HG03064 (cell line): ENCODE measurements around the gene FBRSL1.
A peak's percentile ranks its signal among the peaks of the same experiment; 100 is the strongest.
"Not testable (repeated sequence)": the region's sequence is repeated elsewhere in the genome, so short reads cannot be mapped to it uniquely, and the experiment has no call there.

Experiments used
- ATAC-seq: cut with Tn5 transposase; IDR thresholded peaks from one replicate; pipeline ENCODE4 v1.9.1; 2021; ENCODE audit warnings: low read depth; ENCODE audit not compliant: unreplicated experiment

FBRSL1 gene

DNA sequence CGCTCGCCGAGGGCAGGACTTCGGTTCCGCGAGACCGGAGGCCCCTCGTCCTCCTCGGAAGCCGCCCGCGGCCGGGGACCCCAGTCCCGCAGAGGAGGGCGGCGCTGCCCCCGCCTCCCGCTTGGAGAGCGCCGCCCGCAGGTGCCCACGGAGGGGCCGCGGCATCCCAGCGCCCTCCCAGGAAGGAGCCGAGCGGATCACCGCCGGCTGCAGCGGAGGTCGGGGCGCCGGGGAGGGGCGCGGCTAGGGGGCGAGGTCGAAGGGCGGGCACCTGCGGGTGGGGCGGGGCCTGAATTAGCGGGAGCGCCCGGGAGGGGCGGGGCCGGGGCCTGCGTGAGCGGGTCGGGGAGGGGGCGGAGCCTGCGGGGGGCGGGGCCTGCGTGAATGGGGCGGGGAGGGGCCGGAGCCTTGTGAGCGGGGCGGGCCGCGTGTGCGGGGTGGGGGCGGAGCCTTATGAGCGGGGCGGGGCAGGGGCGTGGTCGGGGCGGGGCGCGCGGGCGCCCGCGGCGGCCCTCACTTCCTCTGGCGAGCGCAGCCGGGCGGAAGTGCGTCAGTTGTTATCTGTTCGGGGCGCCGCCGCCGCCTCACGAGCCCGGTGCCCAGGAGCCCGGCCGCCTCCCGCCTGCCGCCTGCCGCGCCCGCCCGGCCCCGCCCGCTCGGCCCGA is at the start of gene FBRSL1:
Gene FBRSL1, plus strand, starts transcription at position 550 of the 665 bp plus-strand sequence.
- ATAC-seq, result peak; percentile 52

DNA sequence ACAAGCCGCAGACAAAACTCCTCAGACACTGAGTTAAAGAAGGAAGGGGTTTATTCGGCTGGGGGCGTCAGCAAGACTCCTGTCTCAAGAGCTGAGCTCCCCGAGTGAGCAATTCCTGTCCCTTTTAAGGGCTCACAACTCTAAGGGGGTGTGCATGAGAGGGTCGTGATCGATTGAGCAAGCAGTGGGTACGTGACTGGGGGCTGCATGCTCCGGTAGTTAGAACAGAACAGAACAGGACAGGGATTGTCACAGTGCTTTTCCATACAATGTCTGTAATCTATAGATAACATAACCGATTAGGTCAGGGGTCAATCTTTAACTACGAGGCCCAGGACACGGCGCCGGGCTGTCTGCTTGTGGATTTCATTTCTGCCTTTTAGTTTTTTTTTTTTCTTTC is 49.5 kb upstream of the FBRSL1 start:
- not testable (repeated sequence) for ATAC-seq

DNA sequence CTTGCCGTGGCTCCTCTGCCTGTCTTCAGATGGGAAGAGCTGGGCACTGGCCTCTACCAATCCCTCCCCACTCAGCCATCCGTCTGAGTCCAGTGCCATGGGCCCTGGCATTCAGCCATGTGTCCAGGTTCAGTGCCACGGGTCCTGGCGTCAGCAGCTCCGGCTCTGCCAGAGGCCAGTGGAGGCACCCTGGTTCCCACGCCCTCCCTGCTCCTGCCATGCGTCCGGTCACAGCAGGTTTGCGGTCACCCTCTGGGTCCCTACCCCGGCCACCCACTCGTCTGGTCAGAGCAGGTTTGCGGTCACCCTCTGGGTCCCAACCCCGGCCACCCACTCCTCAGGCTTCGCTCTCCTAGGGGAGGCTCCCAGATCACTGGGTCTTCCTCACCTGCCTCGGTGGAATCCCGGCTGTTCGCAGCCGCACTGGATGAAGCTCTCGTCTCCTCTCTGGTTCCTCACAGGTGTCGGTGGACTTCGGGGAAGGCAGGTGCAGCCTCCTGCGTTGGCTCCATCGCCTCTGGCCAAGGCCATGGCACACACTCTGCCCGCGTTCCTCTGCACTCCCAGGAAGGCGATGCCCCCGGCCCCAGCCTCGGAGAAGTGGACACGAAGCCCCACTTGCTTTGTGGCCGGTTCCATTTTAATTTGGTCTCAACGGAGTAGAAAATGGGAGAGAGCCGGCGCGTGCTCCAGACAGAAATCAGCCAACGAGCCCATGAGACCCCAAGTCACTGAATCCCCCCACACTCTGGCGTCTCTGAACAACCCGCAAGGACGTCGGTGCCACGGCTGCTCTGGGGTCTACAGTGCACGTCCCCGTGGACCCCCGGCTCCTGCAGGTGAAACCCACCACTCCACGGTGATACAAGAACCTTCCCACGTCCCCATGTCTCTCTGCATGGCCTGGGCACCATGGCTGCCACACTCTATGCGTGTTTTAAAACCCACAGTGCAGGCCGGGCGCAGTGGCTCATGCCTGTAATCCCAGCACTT is 47.8 kb upstream of the FBRSL1 start:
- no peak for ATAC-seq

DNA sequence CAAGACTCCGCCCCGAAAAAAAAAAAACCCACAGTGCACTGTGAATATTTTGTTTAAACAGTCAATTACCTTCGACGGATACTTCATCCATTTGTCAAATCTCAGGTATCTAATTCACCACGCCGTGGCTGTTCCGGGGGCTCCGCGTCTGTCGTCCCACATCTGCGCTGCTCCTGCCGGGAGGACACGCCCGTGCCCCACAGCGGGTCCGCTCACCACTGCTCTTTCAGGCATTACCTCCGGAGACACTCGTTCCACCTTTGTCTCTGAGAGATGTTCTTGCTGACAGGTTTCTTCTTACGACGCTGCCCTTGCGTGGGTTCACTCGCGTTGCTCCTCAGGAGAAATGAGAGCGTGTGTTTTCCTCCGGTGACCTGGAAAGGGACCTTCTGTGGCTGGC is 46.9 kb upstream of the FBRSL1 start:
- no peak for ATAC-seq

DNA sequence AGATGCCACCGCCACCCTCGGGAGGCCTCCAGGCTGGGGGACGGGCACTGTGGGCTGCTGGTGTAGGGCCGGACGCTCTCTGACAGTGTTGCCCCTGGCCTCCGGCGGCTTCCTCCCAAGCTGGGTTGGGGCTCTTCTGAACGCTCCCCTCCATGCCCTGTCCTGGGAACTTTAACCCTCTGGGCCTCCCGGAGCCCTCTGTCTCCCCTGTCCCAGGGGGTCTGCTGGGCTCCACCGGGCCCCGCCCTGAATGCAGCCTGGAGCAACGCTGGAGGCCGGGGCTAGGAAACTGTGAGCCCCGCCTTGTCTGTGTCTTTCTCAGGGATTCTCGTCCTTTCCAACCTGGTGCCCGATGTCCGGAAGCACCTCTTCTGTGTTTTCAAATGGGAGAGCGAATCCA is 45.7 kb upstream of the FBRSL1 start:
- ATAC-seq, result no peak

DNA sequence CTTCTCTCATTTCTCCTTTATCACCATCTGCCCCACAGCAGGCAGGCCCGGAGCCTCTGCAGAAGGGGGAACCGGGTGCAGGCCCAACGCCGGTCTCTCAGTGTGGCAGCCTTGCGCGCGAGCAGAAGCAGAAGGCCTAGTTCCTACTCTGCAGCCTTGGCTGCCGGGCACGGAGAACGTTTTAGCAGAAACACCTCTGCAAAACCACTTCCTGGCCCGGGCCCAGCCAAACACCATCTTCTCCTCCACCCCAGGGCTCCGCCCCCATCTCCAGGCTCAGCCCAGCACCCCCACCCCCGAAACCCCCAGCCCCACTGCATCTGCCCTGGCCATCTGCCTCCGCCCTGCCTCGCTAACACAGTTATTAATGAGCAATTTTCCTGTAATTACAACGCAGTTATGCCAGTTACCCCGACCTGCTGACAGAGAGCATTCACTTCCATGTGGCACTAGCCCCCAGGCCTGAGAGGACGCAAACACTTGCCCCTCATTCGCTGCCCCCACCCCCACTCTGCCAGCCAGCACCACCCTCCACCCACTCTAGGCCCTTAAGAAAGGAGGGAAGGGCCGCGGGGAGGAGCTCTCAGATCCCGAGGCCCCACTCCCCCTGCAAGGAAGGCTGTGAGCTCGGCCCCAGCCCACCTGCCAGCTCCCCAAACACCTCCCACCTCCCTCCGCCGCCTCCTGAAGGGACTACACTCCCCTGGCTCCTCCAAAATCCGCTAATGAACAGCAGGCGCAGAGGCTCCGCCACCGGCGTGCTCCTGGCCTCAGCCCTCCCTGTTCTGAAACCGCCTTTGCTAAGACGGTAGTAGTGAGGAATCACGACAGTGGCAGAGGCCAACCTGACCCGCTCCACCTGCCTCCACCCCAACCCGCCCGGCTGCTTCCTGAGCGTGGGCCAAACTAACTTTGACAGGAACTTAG is 44.7 kb upstream of the FBRSL1 start:
- no peak for ATAC-seq

DNA sequence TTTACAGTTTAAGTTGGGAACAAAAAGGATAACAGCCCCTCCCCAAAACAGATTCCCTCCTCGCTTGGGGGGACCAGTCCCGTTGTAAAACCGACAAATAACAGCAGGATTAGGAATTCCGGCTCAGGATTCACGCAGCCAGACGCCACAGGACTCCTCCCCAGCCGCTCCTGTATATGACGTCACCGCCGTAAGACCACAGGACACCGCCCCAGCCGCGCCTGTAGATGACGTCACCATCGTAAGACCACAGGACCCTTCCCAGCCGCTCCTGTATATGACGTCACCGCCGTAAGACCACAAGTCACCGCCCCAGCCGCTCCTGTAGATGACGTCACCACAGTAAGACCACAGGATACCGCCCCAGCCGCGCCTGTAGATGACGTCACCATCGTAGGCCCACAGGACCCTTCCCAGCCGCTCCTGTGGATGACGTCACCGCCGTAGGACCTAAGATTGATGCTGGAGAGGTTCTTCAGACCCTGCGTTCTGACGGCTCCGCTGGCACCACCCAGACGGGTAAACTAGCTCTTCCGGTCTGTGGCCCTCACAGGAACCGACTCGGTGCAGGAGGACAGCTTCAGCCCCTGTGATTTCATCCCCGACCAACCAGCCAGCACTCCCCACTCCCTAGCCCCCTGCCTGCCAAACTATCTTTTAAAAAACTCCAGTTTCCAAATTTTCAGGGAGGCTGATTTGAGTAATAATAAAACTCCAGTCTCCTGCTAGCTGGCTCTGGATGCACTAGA is 43.9 kb upstream of the FBRSL1 start:
- no peak for ATAC-seq

DNA sequence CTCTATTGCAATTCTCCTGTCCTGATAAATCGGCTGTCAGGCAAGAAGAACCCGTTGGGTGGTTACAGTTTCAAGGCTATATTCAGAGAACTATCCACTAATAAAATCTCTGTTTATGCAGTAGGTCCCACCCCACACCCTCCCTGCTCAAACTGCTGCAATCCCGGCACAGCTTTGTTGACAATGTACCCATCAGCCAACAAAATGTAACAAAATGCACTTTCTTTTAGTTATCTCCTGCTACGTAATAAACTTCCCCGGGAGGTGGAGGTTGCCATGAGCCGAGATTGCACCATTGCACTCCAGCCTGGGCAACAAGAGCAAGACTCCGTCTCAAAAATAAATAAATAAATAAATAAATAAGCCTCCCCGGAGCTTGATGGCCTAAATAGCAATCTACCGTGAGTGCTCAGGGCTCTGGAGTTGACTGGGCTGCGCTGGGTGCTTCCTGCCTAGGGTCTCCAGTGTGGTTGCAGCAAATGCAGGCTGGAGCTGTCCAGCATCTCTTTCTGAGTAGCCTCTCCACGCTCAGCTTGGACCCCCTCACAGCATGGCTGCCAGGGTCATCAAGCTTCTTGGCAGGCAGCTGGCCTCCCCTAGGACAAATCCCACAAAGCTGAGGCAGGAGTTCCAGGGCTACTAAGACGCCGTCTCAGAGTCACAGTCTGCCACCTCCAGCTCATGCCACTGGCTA is 43.2 kb upstream of the FBRSL1 start:
- ATAC-seq, result no peak

DNA sequence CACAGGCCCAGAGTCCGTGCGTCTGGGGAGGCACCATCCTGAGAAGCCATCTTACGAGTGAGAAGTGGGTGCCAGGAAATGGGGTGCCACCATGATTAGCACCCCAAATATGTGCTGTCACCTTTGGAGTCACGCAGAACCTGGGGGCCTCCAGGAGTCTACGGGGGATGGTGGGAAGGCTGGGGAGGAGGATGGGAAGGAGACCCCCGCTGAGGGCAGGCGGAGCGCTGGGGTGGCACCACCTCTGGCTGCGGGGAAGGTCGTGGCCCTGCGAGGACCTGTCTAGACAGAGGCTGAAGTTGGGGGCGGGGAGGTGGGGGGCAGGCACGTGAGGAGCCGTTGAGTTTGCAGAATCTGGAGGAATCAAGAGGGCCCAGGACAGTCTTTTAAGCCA is 42.6 kb upstream of the FBRSL1 start:
- no peak for ATAC-seq

DNA sequence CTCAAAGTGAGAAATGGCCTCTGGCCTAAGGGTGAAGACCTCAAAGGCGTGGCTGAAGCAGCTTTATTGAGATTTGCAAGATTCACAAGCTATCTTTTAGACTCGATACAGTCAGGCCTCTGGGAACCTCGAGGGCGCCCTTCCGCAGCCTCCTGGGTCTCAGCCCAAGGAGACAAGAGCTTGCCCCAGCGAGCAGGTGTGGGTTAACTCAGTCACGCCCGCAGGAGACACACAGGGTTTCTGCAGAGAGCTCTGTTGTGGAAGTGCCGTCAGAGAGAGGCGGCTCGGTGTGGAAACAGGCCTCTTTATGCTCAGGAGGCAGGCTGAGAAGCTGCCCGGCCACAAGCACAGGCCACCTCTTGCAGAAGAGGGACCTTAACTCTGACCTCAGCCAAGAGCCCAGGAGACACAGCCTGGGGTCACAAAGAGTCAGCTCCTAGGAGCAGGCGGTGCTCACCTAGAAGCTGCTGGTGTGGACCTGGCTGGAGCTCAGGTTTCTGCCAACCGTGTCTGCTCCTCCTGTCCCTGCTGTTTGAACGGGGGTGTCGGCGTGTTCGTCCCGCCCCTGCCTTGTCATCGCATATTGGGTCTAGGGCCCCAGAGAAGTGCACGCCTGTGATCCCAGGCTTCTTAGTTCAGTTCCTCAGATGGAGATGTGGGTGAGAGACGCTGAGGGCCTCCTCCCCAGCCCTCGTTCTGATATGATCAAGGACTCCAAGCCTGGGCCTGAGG is 42.1 kb upstream of the FBRSL1 start:
- ATAC-seq, result no peak

DNA sequence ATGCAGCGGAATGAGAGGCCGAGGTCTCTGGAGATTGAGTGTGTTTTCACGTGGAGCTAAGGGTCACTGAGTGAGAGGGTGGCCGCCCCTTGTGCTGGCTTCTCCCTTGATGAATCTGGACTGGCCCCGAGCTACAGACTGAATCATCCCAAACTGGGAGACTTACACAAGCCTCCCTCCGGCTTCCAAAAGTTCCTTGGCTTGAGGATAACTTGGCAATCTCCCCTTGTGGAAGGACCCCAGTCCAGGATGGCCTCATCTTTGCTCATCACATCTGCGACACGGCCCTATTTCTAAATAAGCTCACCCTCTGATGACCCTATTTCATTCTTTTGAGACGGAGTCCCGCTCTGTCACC is 41.5 kb upstream of the FBRSL1 start:
- ATAC-seq, result no peak

DNA sequence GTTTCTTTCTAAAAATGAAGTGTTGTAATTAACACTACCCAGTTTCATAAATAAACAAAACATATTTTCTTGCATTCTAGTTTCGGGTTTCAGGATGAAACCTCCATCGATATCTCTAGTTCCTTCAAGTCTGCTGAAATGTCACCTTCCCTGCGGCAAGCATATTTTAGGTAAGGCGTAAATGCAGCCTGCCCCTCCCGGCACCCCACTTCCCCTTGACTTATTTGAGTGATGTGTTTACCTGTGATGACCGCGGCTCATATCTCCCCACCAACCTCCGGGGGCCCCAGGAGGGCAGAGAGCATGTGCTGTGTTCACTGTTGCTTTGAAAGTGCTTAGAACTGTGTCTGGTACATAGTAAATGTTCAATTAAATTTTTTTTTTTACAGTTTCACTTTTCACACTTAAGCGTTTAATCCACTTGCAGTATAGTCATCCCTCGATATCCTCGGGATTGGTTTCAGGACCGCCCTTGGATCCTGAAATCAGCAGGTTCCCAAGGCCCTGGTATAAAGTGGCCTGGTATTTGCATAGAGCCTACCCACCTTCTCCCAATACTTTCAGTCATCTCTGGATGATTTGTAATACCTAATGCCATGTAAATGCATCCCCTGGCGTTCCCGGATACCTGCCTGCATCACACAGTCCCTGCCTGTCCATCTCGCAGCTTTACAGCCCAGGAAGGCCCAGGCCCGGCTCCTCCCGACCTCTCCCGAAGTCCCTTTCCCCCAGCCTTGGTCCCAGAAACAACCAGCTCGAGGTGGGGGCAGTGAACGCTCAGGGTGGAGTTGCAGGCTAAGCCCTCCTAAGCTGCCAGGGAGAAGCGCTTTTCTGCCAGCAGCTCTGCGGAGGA is 40.2 kb upstream of the FBRSL1 start:
- ATAC-seq, result peak; percentile 45

DNA sequence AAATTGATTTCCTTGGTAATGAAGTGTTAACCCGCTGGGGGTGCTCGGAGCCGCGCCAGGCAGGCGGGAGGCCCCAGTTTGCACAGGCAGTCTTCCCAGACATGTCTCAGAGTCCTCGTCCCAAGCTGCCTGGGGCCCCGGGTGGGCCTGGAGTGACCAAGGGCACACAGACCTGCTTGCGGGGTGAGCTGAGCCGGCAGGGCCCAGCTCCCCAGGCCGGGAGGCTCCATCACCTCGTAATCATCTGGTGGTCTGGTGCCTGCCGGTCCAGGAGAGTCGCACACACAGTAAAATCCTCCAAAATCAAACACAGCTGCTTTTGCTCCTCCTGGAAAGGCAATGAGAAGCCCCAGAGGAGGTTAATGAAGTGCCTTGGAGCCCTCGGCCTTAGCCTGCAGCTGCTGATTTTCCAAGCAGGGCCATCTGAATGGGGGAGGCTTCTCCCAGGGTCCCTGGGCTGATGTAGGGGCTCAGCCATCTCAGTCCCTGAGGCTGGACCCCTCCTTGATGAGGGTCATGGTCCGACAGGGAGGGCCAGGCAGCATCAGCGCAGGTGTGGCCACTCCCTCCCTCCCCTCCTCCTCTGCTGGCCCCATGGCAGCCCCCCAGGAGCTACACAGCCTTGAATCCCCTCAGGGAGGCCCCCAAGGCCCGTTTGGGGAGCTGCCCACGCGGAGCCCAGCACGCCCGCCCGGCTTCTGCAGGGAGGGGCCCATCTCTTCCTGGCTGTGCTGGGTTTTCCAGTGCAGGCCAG is 39.4 kb upstream of the FBRSL1 start:
- no peak for ATAC-seq

DNA sequence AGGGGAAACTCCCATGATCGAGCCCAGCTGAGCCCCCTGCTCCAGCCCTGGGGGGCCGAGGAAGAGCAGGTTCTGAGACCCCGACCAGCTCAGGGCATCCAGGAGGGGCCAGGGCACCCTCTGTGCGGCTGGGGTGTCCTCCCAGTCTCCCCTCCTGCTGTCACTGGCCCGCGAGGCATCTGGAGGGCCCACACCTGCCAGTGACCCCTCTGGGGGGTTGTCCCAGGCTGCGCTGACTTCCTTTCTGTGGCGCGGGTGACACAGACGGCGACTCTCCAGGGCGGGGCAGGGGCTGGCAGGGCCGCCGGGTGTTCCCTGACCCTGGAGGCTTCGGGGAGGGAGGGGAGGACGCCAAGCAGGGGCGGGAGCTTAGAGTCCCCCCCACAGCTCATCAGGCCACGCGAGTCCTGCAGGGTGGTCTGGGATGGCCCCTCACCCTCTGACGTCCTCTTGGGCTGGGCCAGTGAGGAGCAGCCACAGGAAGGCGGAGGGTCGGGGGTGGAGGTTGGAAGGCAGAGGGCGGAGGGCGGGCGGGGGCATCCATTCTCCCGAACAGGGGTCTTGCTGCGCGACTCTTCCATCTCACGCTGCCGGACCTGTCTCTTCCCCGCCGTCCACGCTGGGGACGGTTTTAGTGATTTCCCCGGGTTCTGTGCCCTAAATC is 38.6 kb upstream of the FBRSL1 start:
- ATAC-seq, result no peak

DNA sequence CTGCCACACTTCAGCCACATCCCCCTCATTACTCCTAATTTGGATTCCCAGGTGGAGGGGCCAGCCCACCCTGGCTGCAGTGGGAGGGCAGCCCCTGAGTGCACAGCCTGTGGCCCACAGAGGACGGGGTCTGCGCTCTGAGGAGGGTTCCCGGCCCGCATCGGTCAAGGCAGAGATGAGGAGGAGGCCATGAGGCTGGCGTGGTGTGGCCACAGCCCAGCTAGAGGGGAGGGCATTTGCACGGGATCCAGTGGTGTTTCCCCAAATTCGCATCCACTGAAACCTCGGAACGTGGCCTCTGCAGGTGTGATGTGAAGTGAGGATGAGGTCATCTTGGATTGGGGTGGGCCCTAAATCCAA is 38.1 kb upstream of the FBRSL1 start:
- no peak for ATAC-seq

DNA sequence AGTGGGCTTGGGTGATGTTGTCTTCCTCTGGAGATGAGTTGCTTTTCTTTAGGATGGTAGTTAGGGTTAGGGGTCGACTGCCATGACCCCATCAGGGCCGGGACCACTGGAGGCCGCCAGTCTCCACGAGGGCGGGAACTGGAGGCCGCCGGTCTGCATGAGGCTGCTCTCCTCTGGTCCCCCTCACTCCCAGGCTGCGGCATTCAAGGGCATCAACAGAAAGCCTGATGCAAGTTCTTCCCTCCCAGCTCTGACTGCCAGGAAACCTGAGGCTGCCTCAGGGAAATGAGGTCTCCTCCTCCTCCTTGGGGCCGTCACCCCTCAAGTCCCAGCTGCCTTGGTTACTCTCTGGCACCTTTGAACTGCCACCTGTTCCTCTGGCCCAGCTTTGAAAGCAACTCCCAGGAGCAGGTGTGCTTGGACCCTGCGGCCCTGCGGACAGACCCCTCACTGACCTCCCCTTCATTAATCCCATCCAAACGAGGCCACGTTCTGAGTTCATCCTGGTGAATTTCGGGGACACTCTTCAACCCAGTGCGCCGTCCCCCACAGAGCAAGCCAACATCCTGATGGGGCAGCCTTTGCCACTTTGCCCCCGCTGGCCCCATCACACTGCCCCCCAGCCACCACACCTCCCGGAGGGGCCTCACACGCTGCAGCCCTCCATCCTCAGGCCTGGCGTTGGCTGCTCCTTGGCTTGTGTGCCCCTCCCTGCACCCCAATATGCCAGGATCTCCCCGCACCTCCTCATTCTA is 37.2 kb upstream of the FBRSL1 start:
- no peak for ATAC-seq
